NT2/D1 (cell line): Measurements from ENCODE around the gene CHST15.

ENCODE experiments used
- SUZ12 ChIP-seq: IDR thresholded peaks from 2 replicates; pipeline ENCODE4 v1.6.1; 2011; ENCODE audit not compliant: insufficient read length, insufficient read depth; ENCODE audit errors: extremely low read depth
- YY1 ChIP-seq: IDR thresholded peaks from 2 replicates; pipeline ENCODE4 v1.6.1; 2011; ENCODE audit not compliant: insufficient read length, insufficient read depth
- ZNF274 ChIP-seq: IDR thresholded peaks from 2 replicates; pipeline ENCODE4 v1.6.1; 2011; ENCODE audit warnings: mild to moderate bottlenecking, low read depth, low read length

- TF ChIP-seq ZNF274 (no peak), YY1 (no peak), SUZ12 (no peak)
These were observed 127.2 kb downstream of the CHST15 start for GRCh38 chr10:123965973-123966895.
